HG03139 (cell line): ENCODE measurements around the gene CRTC3.

Experiments used
- ATAC-seq: cut with Tn5 transposase; IDR thresholded peaks from one replicate; pipeline ENCODE4 v1.9.1; 2021; ENCODE audit not compliant: unreplicated experiment

The CRTC3 gene

GRCh38 chr15:90520365-90520764 is 9.4 kb upstream of the CRTC3 start:
- ATAC-seq, result no peak

- ATAC-seq, result no peak
Measured at GRCh38 chr15:90523373-90523772, 6.3 kb upstream of the CRTC3 start.

DNA sequence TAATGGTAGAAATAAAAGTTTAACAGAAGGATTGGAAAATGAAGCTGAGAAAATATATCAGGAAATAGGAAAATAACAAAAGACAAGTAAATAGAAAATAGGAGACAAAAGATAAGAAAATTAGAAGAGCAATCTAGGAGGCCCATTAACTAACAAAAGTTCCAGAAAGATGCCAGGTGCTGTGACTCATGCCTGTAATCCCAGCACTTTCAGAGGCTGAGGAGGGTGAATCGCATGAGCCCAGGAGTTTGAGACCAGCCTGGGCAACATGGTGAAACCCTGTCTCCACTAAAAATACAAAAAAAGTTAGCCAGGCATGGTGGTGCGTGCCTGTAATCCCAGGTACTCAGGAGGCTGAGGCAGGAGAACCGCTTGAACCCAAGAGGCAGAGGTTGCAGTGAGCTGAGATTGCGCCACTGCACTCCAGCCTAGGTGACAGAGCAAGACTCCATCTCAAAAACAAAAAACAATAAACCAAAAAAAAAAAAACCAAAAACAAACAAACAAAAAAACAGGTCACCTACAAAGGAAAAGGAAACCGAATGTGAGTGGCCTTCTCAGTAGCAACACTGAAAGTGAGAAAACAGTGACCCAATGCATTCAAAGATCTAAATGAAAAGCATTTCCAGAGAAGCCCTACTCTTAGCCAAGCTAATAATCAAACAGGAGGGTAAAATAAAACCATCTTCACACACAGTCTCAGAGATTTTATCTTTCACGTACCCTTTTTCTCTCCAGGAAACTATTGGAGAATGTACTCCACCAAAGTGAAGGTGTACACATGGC is 5.5 kb upstream of the CRTC3 start:
- peak; percentile 54 for ATAC-seq

GRCh38 chr15:90529011-90529370 is 732 bp upstream of the CRTC3 start:
- ATAC-seq, result no peak

DNA sequence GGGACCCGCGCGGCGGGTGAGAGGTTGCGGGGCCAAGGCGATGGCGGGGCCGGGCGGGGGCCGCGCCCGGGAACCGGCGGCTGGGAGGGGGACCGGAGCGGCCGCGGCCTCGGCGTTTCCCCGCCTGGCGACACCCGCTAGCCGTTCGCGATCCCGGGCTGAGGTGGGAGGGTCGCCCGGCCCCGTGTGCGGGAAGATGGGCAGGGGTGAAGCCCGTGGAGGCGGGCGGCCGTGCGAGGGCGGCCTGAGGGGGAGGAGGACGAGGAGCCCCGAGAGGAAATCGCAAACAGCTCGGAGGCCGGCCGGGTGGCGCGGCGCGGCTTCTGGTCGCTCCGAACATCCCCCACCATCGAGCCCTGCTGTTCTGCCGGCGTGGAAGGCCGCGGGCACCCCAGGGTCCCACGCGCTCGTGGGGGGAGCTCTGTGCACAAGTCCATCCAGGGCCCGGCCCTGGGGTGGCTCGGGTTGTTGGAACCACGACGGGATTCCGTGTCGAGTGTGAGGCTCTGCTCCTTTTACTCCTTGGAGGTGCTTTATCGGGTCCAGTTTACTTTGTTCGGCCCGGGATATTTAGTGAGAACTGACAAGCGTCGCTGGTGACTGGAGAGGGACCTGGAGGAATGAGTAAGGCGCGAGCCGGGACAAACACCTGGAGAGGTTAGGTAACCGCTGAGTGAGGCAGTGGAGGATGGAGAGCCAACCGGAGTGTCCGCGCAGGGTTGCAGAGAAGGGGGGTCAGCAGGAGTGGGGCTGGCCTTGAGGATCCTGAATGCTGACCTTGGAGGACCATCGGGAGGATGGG is 728 bp downstream of the CRTC3 start:
- ATAC-seq, result peak; percentile 40

GRCh38 chr15:90531147-90531546 is 1.4 kb downstream of the CRTC3 start:
- no peak for ATAC-seq

GRCh38 chr15:90535254-90535653 is 5.5 kb downstream of the CRTC3 start:
- no peak for ATAC-seq

DNA sequence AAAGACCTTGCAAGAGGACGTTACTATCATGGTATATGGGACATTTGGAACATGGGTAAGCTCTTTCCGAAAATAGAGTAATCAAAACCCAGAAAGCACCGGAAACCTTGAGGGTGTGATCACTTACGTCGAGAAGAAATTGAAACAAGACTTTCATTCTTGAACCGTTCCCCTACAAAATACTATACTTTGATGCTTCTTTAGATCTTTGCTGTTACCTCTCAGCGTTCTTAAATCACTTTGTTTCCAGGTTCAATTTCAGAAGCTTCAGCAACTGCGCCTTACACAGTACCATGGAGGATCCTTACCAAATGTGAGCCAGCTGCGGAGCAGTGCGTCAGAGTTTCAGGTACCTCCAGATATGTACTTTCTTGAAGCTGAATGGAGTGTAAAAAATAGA is 10.1 kb downstream of the CRTC3 start:
- ATAC-seq, result no peak

DNA sequence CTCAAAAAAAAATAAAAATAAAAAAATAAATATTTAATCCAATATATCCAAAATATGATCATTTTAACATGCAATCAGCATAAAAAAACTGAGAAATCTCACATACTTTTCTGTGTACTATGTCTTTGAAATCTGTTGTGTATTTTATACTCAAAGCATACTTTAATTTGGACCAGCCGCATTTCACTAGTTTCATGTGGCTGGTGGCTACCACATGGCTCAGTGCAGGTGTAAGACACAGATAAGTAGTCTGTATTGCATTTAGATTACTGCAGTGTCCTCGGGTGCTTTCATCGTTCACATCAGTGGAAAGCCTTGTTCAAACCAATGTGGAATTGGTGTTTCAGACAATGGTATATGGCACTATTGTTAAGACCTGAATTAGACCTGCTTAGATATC is 11.0 kb downstream of the CRTC3 start:
- ATAC-seq, result no peak

DNA sequence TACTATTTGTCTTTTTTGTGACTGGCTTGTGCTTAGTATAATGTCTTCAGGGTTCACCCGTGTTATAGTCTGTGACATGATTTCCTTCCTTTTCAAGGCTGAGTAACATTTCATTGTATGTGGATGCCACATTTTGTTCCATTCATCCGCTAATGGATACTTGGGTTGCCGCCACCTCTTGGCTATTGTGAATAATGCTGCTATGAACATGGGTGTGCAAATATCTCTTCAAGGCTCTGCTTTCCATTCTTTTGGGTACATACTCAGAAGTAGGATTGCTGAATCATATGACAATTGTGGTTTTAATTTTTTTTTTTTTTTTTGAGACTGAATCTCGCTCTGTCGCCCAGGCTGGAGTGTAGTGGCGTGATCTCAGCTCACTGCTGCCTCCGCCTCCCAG is 15.4 kb downstream of the CRTC3 start:
- ATAC-seq, result no peak

GRCh38 chr15:90547540-90547939 is 17.8 kb downstream of the CRTC3 start:
- no peak for ATAC-seq

DNA sequence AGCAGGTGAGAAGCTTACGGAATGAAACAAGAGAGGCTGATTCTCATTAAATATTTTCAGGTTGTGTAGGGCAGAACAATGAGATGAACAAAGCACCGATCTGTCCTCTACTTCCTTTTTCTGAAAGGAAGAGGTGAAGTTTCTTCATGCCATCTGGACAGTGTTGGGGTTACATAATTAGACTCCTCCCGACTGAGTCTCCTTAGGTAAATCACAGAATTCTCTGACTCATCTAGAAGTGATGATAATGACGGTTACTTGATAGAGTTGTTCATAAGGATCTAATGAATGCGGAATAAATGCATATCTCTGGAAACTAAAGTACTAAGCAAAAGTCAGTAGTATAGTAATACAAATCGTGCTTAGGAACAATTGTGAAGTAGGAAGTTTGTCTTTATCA is 21.2 kb downstream of the CRTC3 start:
- no peak for ATAC-seq

- ATAC-seq, result no peak
Measured at GRCh38 chr15:90552162-90552928, 22.6 kb downstream of the CRTC3 start.

DNA sequence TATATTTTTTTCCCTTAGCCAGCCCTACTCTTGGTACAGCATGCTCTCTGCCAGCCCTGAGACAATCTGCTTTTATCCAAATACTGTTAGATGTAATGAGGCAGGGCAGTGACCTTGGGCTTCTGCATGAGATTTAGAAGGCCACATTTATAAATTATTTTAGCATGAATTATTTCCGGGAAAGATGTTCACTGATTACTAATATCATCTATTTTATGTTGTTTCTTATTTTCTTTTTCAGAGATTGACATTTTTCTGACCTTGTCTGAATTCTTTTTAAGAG is 23.1 kb downstream of the CRTC3 start:
- ATAC-seq, result no peak

- no peak for ATAC-seq
Measured at GRCh38 chr15:90553248-90553745, 23.6 kb downstream of the CRTC3 start.

DNA sequence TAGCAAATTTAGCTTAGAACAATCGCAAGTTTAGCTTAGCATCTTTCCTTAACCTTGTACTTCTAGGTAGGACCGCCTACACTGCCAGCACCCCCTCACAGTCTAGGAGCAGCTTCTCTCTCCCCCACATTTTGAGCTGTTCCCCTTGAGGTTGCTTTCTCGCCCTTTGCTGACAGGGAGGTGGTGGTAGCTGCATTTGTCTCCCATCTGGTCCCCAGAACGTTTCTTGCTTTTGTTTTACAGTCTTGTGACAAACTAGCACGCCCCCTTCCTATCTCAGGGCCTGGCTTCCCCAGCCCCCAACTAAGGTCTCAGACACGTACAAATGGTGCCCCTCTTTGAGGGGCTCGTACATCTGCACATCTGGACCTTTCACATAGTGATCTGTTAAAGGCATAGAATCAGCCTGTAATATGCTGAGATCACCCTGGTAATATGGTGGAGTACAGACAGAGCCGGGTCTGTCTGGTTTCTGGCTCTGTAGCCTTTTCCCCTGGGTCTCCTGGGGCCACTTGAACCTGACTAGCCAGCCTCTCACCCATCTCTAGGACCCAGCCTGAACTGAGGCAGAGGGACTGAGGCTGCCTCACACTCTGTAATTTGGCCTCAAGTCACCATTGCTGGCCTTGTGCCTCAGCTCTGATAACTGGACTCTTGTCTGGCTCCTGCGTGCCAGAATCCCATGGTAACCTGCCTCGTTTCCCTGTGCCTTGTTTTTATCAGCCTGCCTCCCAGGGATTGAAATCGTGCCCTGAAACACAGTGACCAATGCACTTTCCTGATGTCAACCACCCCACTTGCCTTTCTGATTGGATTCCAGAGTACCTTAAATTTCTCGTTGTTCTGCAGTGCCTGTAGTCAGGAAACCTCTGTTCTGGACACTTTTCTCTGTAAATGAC is 27.7 kb downstream of the CRTC3 start:
- ATAC-seq, result no peak

- ATAC-seq, result no peak
Measured at GRCh38 chr15:90558171-90558573, 28.4 kb downstream of the CRTC3 start.

DNA sequence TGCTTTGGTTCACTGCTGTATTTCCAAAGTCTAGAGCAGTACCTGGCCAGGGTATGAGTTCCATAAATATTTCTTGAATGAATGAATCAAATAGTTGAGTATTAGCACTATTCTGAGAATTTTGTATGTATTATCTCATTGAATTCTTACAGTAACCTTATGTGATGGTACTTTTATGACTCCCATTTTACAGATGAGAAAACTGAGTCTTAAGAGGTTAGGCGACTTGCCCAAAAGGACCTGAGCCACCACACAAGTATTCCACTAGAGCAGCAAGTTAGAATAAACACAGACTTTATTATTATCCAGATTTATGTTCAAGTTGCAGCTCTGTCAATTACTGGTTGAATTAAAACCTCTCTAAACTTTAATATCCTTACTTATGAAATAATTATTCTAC is 29.4 kb downstream of the CRTC3 start:
- no peak for ATAC-seq

DNA sequence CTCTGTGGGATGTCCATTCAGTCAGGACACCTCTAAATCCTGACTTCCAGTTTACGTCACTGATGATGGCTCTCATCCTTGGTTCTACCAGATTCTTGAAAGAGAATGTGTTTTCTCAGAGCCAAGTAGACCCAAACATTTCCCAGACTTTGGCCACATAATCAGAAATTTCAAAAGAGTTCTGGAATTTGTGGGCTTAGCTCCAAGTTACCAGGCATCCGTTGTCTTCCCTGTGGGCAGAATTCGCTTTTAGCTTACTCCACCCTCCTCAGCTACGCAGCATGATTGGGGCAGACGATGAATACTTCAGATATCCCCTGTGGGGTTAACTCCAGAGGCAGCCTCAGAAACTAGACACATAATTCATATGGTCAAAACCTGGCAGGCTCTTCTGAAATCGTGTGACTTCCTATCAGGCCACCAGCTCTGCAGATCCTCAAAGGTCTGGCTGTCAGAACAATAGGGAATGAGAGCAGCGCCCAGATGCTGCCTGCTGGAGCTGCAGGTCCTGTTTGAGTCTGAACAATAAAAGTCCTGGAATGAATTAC is 30.6 kb downstream of the CRTC3 start:
- ATAC-seq, result no peak
